WTC11 (cell line): ENCODE measurements around the gene TIMM44.

Source experiments
- ATF1 ChIP-seq: sonication (generic); formaldehyde crosslinking; IDR thresholded peaks from 2 replicates; pipeline ENCODE4 v1.8.1; 2023; ENCODE audit warnings: mild to moderate bottlenecking, moderate library complexity, missing genetic modification reagents
- CTCF ChIP-seq: fragments of 200-600 bp; IDR thresholded peaks from 2 replicates; pipeline ENCODE4 v1.8.0; 2022; ENCODE audit warnings: antibody characterized with exemption
- FOXK1 ChIP-seq: sonication (generic); formaldehyde crosslinking; IDR thresholded peaks from 2 replicates; pipeline ENCODE4 v1.8.0; 2022; ENCODE audit warnings: mild to moderate bottlenecking, moderate library complexity, missing genetic modification reagents
- GABPB1 ChIP-seq: sonication (generic); formaldehyde crosslinking; IDR thresholded peaks from 2 replicates; pipeline ENCODE4 v1.8.1; 2023; ENCODE audit warnings: mild to moderate bottlenecking, missing genetic modification reagents
- GRHL2 ChIP-seq: fragments of 250-450 bp; sonication (Bioruptor Pico); IDR thresholded peaks from 2 replicates; pipeline ENCODE4 v1.8.0; 2022; ENCODE audit warnings: mild to moderate bottlenecking, moderate library complexity; ENCODE audit not compliant: insufficient replicate concordance, severe bottlenecking
- JUN ChIP-seq: sonication (generic); formaldehyde crosslinking; IDR thresholded peaks from 2 replicates; pipeline ENCODE4 v1.8.0; 2023; ENCODE audit warnings: mild to moderate bottlenecking, missing genetic modification reagents
- NR3C1 ChIP-seq: sonication (generic); formaldehyde crosslinking; conservative IDR thresholded peaks from 2 replicates; pipeline ENCODE4 v1.8.1; 2023; ENCODE audit warnings: low read depth, mild to moderate bottlenecking, missing genetic modification reagents
- PREB ChIP-seq: sonication (generic); formaldehyde crosslinking; IDR thresholded peaks from 2 replicates; pipeline ENCODE4 v1.8.1; 2022; ENCODE audit warnings: mild to moderate bottlenecking, missing genetic modification reagents, moderate library complexity, borderline replicate concordance
- RELA ChIP-seq: sonication (generic); formaldehyde crosslinking; IDR thresholded peaks from 2 replicates; pipeline ENCODE4 v1.8.1; 2022; ENCODE audit warnings: missing genetic modification reagents, mild to moderate bottlenecking, borderline replicate concordance
- RORB ChIP-seq: fragments of 250-450 bp; sonication (Bioruptor Pico); IDR thresholded peaks from 2 replicates; pipeline ENCODE4 v1.9.0; 2021; ENCODE audit warnings: mild to moderate bottlenecking
- SMAD3 ChIP-seq: sonication (generic); formaldehyde crosslinking; IDR thresholded peaks from 2 replicates; pipeline ENCODE4 v1.8.0; 2022; ENCODE audit warnings: missing genetic modification reagents, mild to moderate bottlenecking, borderline replicate concordance
- ZNF232 ChIP-seq: sonication (generic); formaldehyde crosslinking; IDR thresholded peaks from 2 replicates; pipeline ENCODE4 v1.8.0; 2022; ENCODE audit warnings: mild to moderate bottlenecking, missing genetic modification reagents

- TF ChIP-seq PREB = no peak
- no peak for TF ChIP-seq GABPB1 (CRISPR knock-in tag)
- TF ChIP-seq CTCF = no peak
- TF ChIP-seq ATF1 (CRISPR knock-in tag) = no peak
- TF ChIP-seq NR3C1 (CRISPR knock-in tag) = no peak
- no peak for TF ChIP-seq SMAD3
- TF ChIP-seq JUN (CRISPR knock-in tag) = no peak
- no peak for TF ChIP-seq RELA (CRISPR knock-in tag)
- TF ChIP-seq FOXK1 (CRISPR knock-in tag) = no peak
- TF ChIP-seq ZNF232 (CRISPR knock-in tag) = no peak
- TF ChIP-seq RORB (CRISPR knock-in tag) = no peak
- no peak for TF ChIP-seq GRHL2 (CRISPR knock-in tag)
Observed at GRCh38 chr19:7877249-7877836, 66.1 kb downstream of the TIMM44 start.
